GM12878 (cell line): ENCODE results near the gene MDM1. TPM values are rescaled to one million over a fixed set of nuclear protein-coding genes. Genes with fewer than 3 reads are reported as not detected.

Experiments
- CEBPB ChIP-seq, 2 experiments: fragments of 150-350 bp in 1 of 2; IDR thresholded peaks; 2 replicates each; pipeline ENCODE4 v1.6.1; 2012 to 2014; ENCODE audit warnings: low read depth in 2 of 2, low read length in 2 of 2, borderline replicate concordance in 1 of 2, inconsistent platforms in 1 of 2
- CHD4 ChIP-seq: fragments of 200-600 bp; sonication (generic); IDR thresholded peaks from 2 replicates; pipeline ENCODE4 v1.6.1; 2016; ENCODE audit warnings: mild to moderate bottlenecking
- CREB1 ChIP-seq: IDR thresholded peaks from 2 replicates; pipeline ENCODE4 v1.6.1; 2012; ENCODE audit warnings: low read depth, mild to moderate bottlenecking, inconsistent platforms
- CREM ChIP-seq: IDR thresholded peaks from 2 replicates; pipeline ENCODE4 v1.6.1; 2014; ENCODE audit warnings: antibody characterized with exemption, low read depth
- FOXK2 ChIP-seq: fragments of 450-650 bp; IDR thresholded peaks from 2 replicates; pipeline ENCODE4 v1.6.1; 2017; ENCODE audit warnings: mild to moderate bottlenecking, moderate library complexity
- JUND ChIP-seq: IDR thresholded peaks from 2 replicates; pipeline ENCODE4 v1.6.1; 2012; ENCODE audit warnings: low read depth, mild to moderate bottlenecking, low read length, improper control_type of control experiment, moderate library complexity
- NFYB ChIP-seq: IDR thresholded peaks from 2 replicates; pipeline ENCODE4 v1.6.1; 2011; ENCODE audit warnings: low read depth, mild to moderate bottlenecking, low read length, improper control_type of control experiment, moderate library complexity; ENCODE audit not compliant: insufficient read depth
- NR2C2 ChIP-seq: IDR thresholded peaks from 2 replicates; pipeline ENCODE4 v1.6.1; 2011; ENCODE audit warnings: borderline replicate concordance, low read depth; ENCODE audit not compliant: control insufficient read depth, insufficient read length
- NRF1 ChIP-seq: conservative IDR thresholded peaks from 2 replicates; pipeline ENCODE4 v1.6.1; 2011; ENCODE audit warnings: mild to moderate bottlenecking, low read depth, low read length, improper control_type of control experiment
- POLR2A ChIP-seq: IDR thresholded peaks from 2 replicates; pipeline ENCODE4 v1.6.1; 2011; ENCODE audit warnings: low read depth, mild to moderate bottlenecking, low read length
- RBBP5 ChIP-seq: fragments of 200-600 bp; sonication (generic); conservative IDR thresholded peaks from 2 replicates; pipeline ENCODE4 v1.6.1; 2016
- SIN3A ChIP-seq: IDR thresholded peaks from 2 replicates; pipeline ENCODE4 v1.6.1; 2012; ENCODE audit warnings: low read depth, low read length, improper control_type of control experiment
- SMAD5 ChIP-seq: IDR thresholded peaks from 2 replicates; pipeline ENCODE4 v1.6.1; 2016; ENCODE audit warnings: antibody characterized with exemption, low read depth
- SREBF1 ChIP-seq: IDR thresholded peaks from 2 replicates; pipeline ENCODE4 v1.6.1; 2012; ENCODE audit warnings: mild to moderate bottlenecking, low read length
- SRF ChIP-seq, 2 experiments: IDR thresholded peaks; 2 replicates each; pipeline ENCODE4 v1.6.1; 2011; ENCODE audit warnings: low read depth in 2 of 2, low read length in 2 of 2, mild to moderate bottlenecking in 1 of 2, moderate library complexity in 1 of 2
- STAT1 ChIP-seq: fragments of 450-650 bp; conservative IDR thresholded peaks from 2 replicates; pipeline ENCODE4 v1.6.1; 2014; ENCODE audit warnings: antibody characterized with exemption, mild to moderate bottlenecking
- TCF12 ChIP-seq: IDR thresholded peaks from 2 replicates; pipeline ENCODE4 v1.6.1; 2011; ENCODE audit warnings: low read depth, mild to moderate bottlenecking, low read length
- ZBED1 ChIP-seq: IDR thresholded peaks from 2 replicates; pipeline ENCODE4 v1.6.1; 2016; ENCODE audit warnings: borderline replicate concordance
- ZNF274 ChIP-seq: IDR thresholded peaks from one replicate; pipeline ENCODE4 v1.8.0; 2011; ENCODE audit not compliant: insufficient read length, insufficient read depth
- polyA plus RNA-seq, 11 experiments: library from polyadenylated mRNA; depleted of rRNA in 4 of 11; unstranded in 6 of 11; stranded (reverse) in 5 of 11; fragments of >200 nt; fragmentation: Nextera tagmentation in 4 of 11; fragmentation: Illumina TruSeq in 1 of 11; extraction: Ambion mirVana in 4 of 11; extraction: Trizol in 1 of 11; gene quantifications; 1 replicate in 1 of 11; 2 replicates in 10 of 11; pipeline versions ENCODE4 v1.2.1 to v1.2.3, GENCODE V29; 2011 to 2016; ENCODE audit warnings: inconsistent platforms in 2 of 11, missing spikeins in 2 of 11, low read depth in 1 of 11
- total RNA-seq, 4 experiments: library from RNA; depleted of rRNA in 3 of 4; stranded (reverse); fragments of >200 nt in 3 of 4; fragmentation: Illumina TruSeq in 1 of 4; extraction: Trizol in 1 of 4; gene quantifications; 2 replicates each; pipeline versions ENCODE4 v1.2.1 to v1.2.3, GENCODE V29; 2013 to 2021
- TF ChIP-seq, protein P1 (sequence below): IDR thresholded peaks from 2 replicates; pipeline ENCODE4 v1.6.1; 2012; ENCODE audit warnings: low read depth, low read length, improper control_type of control experiment
- TF ChIP-seq, protein P2 (sequence below): IDR thresholded peaks from 2 replicates; pipeline ENCODE4 v1.6.1; 2011; ENCODE audit warnings: borderline replicate concordance, low read depth, mild to moderate bottlenecking, moderate library complexity, mixed read lengths, low read length; ENCODE audit not compliant: insufficient read depth; ENCODE audit errors: extremely low read length
- TF ChIP-seq, protein P3 (sequence below): fragments of 450-650 bp; conservative IDR thresholded peaks from 2 replicates; pipeline ENCODE4 v1.6.1; 2017; ENCODE audit warnings: mild to moderate bottlenecking, moderate library complexity
- TF ChIP-seq, protein P4 (sequence below): fragments of 450-650 bp; IDR thresholded peaks from 2 replicates; pipeline ENCODE4 v1.6.1; 2017; ENCODE audit warnings: mild to moderate bottlenecking, low read depth, inconsistent platforms; ENCODE audit not compliant: poor library complexity, severe bottlenecking
- TF ChIP-seq, protein P5 (sequence below): fragments of 450-650 bp; IDR thresholded peaks from 2 replicates; pipeline ENCODE4 v1.6.1; 2017; ENCODE audit warnings: low read depth, mild to moderate bottlenecking, moderate library complexity

MDM1 gene
- total and polyA plus RNA-seq, 10 of the 15 experiments (the other 5 are each of a cell fraction or from before 2014, with no cell fraction given): 10.1 to 25.3 (median 16.5) TPM

DNA sequence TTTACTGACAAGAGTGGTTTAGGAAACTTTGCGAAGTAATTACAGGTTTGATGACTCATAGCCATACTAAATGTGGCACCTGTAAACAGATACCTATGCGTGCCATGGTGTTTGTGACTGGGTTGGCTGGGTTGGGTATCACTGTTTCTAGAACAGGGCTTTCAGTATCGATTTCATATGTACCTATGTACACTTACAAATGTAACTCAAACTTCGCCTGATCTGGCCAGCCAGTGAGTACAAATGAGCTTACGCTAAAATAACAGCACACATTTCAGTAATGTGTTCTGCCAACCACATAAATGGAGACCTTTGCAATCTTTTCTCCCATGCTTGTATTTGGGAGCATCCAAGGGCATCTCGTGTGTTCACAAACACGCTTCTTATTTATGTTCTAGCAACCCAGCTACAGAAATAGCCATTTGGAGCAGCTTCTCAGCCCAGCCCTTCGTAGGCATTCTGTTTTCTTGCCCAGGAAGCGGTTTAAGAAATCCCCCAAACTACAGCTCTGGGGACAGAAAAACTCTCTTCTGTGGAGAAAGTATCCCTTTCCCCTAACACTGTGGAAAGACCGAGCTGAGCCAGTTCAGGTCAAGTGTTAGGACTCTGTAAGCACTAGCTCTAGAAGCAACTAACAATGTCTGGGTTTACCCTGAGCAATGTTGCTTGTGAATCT is 42.3 kb upstream of the MDM1 start (continued):
- no peak for TF ChIP-seq NR2C2
- TF ChIP-seq NFYB: no peak
- no peak for TF ChIP-seq STAT1
- TF ChIP-seq CREM: peak; percentile 84
- peak in 1 of 2 experiments; percentile 26; a peak in 1 of 4 replicates for TF ChIP-seq SRF (IDR thresholded peaks at IDR 0.05; ENCODE audit: low read depth in 2 of 2, low read length in 2 of 2)
- TF ChIP-seq, protein P1, sequence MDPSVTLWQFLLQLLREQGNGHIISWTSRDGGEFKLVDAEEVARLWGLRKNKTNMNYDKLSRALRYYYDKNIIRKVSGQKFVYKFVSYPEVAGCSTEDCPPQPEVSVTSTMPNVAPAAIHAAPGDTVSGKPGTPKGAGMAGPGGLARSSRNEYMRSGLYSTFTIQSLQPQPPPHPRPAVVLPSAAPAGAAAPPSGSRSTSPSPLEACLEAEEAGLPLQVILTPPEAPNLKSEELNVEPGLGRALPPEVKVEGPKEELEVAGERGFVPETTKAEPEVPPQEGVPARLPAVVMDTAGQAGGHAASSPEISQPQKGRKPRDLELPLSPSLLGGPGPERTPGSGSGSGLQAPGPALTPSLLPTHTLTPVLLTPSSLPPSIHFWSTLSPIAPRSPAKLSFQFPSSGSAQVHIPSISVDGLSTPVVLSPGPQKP: peak; percentile 42; the same call in 1 of the 2 replicates
- peak; percentile 82 for TF ChIP-seq FOXK2
- TF ChIP-seq, protein P2, sequence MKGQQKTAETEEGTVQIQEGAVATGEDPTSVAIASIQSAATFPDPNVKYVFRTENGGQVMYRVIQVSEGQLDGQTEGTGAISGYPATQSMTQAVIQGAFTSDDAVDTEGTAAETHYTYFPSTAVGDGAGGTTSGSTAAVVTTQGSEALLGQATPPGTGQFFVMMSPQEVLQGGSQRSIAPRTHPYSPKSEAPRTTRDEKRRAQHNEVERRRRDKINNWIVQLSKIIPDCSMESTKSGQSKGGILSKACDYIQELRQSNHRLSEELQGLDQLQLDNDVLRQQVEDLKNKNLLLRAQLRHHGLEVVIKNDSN: no peak
- TF ChIP-seq ZBED1: peak; percentile 90; the same call in 1 of the 2 replicates
- TF ChIP-seq SMAD5: no peak
- peak; percentile 63; the same call in 1 of the 2 replicates for TF ChIP-seq CREB1
- TF ChIP-seq ZNF274: no peak
- no peak for TF ChIP-seq CHD4
- peak; percentile 96 for TF ChIP-seq JUND
- TF ChIP-seq, protein P3, sequence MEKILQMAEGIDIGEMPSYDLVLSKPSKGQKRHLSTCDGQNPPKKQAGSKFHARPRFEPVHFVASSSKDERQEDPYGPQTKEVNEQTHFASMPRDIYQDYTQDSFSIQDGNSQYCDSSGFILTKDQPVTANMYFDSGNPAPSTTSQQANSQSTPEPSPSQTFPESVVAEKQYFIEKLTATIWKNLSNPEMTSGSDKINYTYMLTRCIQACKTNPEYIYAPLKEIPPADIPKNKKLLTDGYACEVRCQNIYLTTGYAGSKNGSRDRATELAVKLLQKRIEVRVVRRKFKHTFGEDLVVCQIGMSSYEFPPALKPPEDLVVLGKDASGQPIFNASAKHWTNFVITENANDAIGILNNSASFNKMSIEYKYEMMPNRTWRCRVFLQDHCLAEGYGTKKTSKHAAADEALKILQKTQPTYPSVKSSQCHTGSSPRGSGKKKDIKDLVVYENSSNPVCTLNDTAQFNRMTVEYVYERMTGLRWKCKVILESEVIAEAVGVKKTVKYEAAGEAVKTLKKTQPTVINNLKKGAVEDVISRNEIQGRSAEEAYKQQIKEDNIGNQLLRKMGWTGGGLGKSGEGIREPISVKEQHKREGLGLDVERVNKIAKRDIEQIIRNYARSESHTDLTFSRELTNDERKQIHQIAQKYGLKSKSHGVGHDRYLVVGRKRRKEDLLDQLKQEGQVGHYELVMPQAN: peak; percentile 60
- peak; percentile 92; the same call in 1 of the 2 replicates for TF ChIP-seq RBBP5
- peak; percentile 79; the same call in 1 of the 2 replicates for TF ChIP-seq TCF12
- TF ChIP-seq POLR2A: no peak
- peak in 1 of 2 experiments; percentile 80; a peak in 1 of 4 replicates for TF ChIP-seq CEBPB (IDR thresholded peaks at IDR 0.05; ENCODE audit: borderline replicate concordance in 1 of 2, low read depth in 2 of 2, low read length in 2 of 2)
- TF ChIP-seq, protein P4, sequence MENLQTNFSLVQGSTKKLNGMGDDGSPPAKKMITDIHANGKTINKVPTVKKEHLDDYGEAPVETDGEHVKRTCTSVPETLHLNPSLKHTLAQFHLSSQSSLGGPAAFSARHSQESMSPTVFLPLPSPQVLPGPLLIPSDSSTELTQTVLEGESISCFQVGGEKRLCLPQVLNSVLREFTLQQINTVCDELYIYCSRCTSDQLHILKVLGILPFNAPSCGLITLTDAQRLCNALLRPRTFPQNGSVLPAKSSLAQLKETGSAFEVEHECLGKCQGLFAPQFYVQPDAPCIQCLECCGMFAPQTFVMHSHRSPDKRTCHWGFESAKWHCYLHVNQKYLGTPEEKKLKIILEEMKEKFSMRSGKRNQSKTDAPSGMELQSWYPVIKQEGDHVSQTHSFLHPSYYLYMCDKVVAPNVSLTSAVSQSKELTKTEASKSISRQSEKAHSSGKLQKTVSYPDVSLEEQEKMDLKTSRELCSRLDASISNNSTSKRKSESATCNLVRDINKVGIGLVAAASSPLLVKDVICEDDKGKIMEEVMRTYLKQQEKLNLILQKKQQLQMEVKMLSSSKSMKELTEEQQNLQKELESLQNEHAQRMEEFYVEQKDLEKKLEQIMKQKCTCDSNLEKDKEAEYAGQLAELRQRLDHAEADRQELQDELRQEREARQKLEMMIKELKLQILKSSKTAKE: peak; percentile 80
- no peak for TF ChIP-seq SIN3A
- TF ChIP-seq NRF1: no peak
- 0 out of 2 replicates have a peak, but pooled peaks have one; percentile 37 for TF ChIP-seq SREBF1
- TF ChIP-seq, protein P5, sequence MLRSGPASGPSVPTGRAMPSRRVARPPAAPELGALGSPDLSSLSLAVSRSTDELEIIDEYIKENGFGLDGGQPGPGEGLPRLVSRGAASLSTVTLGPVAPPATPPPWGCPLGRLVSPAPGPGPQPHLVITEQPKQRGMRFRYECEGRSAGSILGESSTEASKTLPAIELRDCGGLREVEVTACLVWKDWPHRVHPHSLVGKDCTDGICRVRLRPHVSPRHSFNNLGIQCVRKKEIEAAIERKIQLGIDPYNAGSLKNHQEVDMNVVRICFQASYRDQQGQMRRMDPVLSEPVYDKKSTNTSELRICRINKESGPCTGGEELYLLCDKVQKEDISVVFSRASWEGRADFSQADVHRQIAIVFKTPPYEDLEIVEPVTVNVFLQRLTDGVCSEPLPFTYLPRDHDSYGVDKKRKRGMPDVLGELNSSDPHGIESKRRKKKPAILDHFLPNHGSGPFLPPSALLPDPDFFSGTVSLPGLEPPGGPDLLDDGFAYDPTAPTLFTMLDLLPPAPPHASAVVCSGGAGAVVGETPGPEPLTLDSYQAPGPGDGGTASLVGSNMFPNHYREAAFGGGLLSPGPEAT: peak; percentile 73; the same call in 1 of the 2 replicates
